22Rv1 (cell line): ENCODE measurements around the gene HPSE2.

Experiments used
- CTCF ChIP-seq: fragments of 450-650 bp; IDR thresholded peaks from 2 replicates; pipeline ENCODE4 v1.5.1; 2017; ENCODE audit warnings: mild to moderate bottlenecking
- ZFX ChIP-seq: fragments of 450-650 bp; IDR thresholded peaks from 2 replicates; pipeline ENCODE4 v1.6.1; 2017; ENCODE audit warnings: antibody characterized with exemption, borderline replicate concordance

GRCh38 chr10:99224766-99225165 is 10.9 kb downstream of the HPSE2 start:
- no peak for TF ChIP-seq CTCF
- no peak for TF ChIP-seq ZFX
